ENCODE measurements around the gene SFXN2. TPM values are rescaled to one million over a fixed set of nuclear protein-coding genes. Genes with fewer than 3 reads are reported as not detected.

SFXN2 gene
- total and polyA plus RNA-seq, 7 donors, result 0.66 to 11.6 (median 2.4) TPM

DNA sequence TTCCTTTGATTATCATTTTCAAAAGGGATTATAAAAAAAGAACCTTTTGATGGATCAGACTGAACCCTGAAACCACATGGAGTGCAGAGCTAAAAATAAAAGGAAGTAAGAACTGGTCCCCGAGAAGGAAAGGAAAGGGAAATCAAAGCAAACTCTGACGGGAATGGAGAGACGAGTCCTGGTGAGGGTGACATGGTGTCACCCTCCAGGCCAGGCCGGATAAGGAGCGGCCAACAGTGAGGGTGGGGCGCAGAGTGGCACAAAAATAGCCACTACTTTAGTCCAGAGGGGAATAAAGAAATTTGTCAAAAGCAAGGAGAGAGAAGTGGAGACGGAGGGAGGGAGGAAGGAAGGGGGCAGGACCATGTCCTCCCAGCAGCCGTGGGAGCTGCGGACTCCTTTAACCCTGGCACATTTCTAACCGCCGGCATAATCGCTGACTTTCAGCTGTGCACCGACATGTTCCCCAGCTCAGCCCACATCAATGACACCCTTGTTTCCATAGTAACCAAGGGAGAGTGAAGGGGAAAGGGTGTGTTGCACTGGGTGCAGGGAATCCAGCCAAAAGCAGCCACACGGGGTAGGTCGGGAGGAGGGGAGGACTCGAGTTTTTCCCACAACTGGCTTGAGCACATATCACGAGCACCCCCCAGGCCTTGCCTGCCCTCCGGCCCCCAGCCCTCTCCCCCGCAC is 40.5 kb upstream of the SFXN2 start:
- 7 to 12% methylated on average over 19 of the region's 19 CpGs for WGBS, 2 donors
- peaks cover 0 to 63% (median 43%) of the 10 kb centered on the region in 4 donors for H3K4me1 ChIP-seq
- TF ChIP-seq POLR2AphosphoS5 (IDR thresholded peaks at IDR 0.05) (peak in 1 of 4 donors; percentile 42), POLR2A (IDR thresholded peaks at IDR 0.05) (no peak)

DNA sequence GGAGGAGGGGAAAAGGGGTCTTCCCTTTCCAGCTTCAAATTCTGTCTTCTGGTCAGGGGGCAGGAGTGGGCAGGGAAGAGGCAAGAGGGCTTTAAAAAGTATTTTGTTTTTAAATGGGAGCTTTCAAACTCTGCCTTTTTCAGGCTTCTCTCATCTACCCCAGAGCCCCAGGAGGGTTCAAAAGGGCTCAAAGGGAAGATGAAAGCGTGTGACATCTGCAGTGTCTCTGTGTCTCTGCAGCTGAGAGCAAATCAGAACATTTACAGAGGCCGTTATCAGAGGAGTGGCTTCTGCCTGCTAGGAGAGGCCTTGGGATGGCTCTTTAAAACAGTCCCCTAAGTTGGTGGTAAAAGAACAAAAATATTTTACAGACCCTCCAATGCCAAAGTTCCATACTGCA is 39.9 kb upstream of the SFXN2 start:
- Histone ChIP-seq H3K27ac (peak overlapping the region; percentile 67 to 72 (median 69)), H3K9me3 (no peaks in the 10 kb centered on the region), H3K36me3 (no peaks in the 10 kb centered on the region), H3K4me3 (peak overlapping the region in 3 of 4 donors; percentile 12 to 37 (median 32)), H3K27me3 (no peaks in the 10 kb centered on the region), H3K4me1 (peaks cover 0 to 59% (median 42%) of the 10 kb centered on the region in 4 donors)
- no peak for TF ChIP-seq EP300 (IDR thresholded peaks at IDR 0.05)
- TF ChIP-seq POLR2A (IDR thresholded peaks at IDR 0.05), result no peak
- TF ChIP-seq POLR2AphosphoS5 (IDR thresholded peaks at IDR 0.05), result no peak
- TF ChIP-seq, protein P1, sequence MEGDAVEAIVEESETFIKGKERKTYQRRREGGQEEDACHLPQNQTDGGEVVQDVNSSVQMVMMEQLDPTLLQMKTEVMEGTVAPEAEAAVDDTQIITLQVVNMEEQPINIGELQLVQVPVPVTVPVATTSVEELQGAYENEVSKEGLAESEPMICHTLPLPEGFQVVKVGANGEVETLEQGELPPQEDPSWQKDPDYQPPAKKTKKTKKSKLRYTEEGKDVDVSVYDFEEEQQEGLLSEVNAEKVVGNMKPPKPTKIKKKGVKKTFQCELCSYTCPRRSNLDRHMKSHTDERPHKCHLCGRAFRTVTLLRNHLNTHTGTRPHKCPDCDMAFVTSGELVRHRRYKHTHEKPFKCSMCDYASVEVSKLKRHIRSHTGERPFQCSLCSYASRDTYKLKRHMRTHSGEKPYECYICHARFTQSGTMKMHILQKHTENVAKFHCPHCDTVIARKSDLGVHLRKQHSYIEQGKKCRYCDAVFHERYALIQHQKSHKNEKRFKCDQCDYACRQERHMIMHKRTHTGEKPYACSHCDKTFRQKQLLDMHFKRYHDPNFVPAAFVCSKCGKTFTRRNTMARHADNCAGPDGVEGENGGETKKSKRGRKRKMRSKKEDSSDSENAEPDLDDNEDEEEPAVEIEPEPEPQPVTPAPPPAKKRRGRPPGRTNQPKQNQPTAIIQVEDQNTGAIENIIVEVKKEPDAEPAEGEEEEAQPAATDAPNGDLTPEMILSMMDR (IDR thresholded peaks at IDR 0.05), result no peak
- no peak for DNase-seq
- WGBS, 2 donors, result 30 to 32% methylated on average over 2 of the region's 2 CpGs
- intact Hi-C loops (cut with DNase I), result no loop called here

More for the DNA sequence above, 40.5 kb upstream of the SFXN2 start:
- peak overlapping the region; percentile 67 to 72 (median 69) for H3K27ac ChIP-seq
- H3K4me3 ChIP-seq, result peak overlapping the region in 3 of 4 donors; percentile 12 to 37 (median 32)
- H3K9me3 ChIP-seq, result no peaks in the 10 kb centered on the region
- no peaks in the 10 kb centered on the region for H3K27me3 ChIP-seq
- no peaks in the 10 kb centered on the region for H3K36me3 ChIP-seq
- intact Hi-C loops (cut with DNase I), result no loop called here
- peak; percentile 82 for DNase-seq

DNA sequence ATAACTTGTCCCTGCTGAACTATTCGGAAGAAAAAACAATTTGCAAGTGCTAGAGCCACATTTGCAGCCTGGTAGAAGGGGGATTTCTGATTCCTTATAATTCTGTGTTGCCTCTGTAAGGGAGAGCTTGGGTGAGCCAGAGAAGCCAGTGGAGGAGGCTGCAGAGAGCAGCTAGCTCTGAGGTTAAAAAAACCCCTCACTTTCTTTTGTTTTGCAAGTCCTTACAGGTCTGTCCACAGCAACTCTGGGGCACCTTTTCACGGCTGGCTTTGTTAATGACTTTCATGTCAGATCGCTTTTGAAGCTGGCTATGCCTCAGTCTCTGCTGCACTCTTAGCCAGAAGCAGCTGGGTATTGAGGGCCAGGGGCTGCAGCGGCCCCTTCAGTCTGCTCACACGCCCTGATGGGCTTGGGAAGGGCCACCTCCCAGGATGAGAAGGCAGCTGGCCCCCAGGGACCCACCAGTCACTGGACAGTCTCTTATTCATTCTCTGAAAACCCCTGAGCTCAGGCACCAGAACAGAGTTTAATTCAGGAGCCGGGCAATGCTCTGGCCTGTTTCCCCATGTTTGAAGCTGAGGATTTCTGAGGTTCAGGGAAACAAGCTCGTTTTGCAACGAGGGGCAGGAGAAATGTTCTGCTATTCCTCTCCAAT is 39.3 kb upstream of the SFXN2 start:
- Histone ChIP-seq H3K27me3 (no peaks in the 10 kb centered on the region), H3K36me3 (no peaks in the 10 kb centered on the region), H3K4me3 (no peak overlapping the region), H3K9me3 (no peaks in the 10 kb centered on the region), H3K4me1 (peaks cover 0 to 55% (median 42%) of the 10 kb centered on the region in 4 donors), H3K27ac (peak overlapping the region; percentile 67 to 72 (median 69))
- 58 to 76% methylated on average over 8 of the region's 8 CpGs for WGBS, 2 donors
- DNase-seq, result peak; percentile 52
- intact Hi-C loops (cut with DNase I), result no loop called here
- TF ChIP-seq POLR2A (IDR thresholded peaks at IDR 0.05) (no peak), EP300 (IDR thresholded peaks at IDR 0.05) (no peak), POLR2AphosphoS5 (IDR thresholded peaks at IDR 0.05) (no peak)
- TF ChIP-seq, protein P1 (IDR thresholded peaks at IDR 0.05), result no peak

DNA sequence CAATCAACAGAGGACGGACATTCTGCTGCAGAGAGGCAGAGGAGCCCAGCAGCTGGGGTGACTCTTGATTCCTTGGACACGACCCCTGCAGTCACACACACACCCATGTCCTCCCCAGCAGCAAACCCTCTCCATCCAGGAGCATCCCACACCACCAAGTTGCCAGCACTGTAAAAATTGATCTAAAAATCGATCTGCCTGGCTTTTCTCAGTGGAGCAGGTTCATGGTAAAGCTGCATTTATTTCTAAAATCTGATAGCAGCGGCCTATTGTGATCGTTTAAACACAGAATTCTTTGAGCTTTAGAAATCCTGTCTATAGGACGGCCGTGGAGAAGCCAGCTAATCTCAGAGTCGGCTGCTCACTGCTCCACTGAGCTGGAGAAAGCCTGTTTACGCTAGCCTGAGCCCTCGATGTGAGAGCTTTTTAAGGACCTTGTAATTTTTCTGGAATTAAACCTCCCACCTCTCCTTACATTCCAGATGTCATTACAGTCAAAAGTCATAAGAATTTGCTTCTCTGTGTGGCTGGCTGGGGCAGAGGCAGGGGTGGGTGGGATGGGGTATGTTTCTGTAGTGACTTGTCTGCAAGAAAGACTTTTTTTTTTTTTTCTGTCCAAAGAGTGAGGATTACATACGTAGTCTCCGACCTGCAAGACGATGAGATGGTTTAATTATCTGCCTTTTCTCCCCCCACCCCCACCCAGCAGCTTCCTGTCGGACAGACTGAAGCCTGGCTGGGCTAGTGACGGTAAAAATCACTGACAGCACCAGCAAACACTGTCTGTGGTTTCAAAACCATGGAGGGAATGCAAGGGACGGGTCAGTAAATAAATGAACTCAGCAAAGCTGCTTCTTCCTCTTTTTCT is 38.5 kb upstream of the SFXN2 start:
- Histone ChIP-seq H3K27me3 (no peaks in the 10 kb centered on the region), H3K9me3 (no peaks in the 10 kb centered on the region), H3K36me3 (no peaks in the 10 kb centered on the region), H3K4me3 (no peak overlapping the region), H3K4me1 (peaks cover 0 to 55% (median 42%) of the 10 kb centered on the region in 4 donors), H3K27ac (peak overlapping the region; percentile 32 to 69 (median 68))
- intact Hi-C loops (cut with DNase I), result no loop called here
- TF ChIP-seq EP300 (IDR thresholded peaks at IDR 0.05), result no peak
- TF ChIP-seq, protein P1 (IDR thresholded peaks at IDR 0.05), result no peak
- no peak for TF ChIP-seq POLR2A (IDR thresholded peaks at IDR 0.05)
- TF ChIP-seq POLR2AphosphoS5 (IDR thresholded peaks at IDR 0.05), result no peak
- DNase-seq, result peak; percentile 70
- 46 to 69% methylated on average over 16 of the region's 16 CpGs for WGBS, 2 donors

Measured in sigmoid colon (tissue), 7 donors.